GM12864 (cell line): Measurements from ENCODE around the gene MYO16.

Experiments
- DNase-seq: peaks from one replicate; pipeline ENCODE4 v3.0.0-alpha.2; 2011; ENCODE audit warnings: low read depth
- H3K4me3 ChIP-seq: 2 replicates; pipeline ENCODE4 v1.5.1; 2011; ENCODE audit warnings: mild to moderate bottlenecking, low read depth, low read length, control low read depth
- CTCF ChIP-seq: IDR thresholded peaks from 2 replicates; pipeline ENCODE4 v1.5.1; 2011; ENCODE audit warnings: low read depth, mild to moderate bottlenecking, moderate library complexity, low read length, control low read depth, inconsistent platforms; ENCODE audit errors: missing control alignments

The MYO16 gene

GRCh38 chr13:108785844-108786243 lies 156.4 kb downstream of the MYO16 start:
- TF ChIP-seq CTCF, result no peak
- no peak for DNase-seq

DNA sequence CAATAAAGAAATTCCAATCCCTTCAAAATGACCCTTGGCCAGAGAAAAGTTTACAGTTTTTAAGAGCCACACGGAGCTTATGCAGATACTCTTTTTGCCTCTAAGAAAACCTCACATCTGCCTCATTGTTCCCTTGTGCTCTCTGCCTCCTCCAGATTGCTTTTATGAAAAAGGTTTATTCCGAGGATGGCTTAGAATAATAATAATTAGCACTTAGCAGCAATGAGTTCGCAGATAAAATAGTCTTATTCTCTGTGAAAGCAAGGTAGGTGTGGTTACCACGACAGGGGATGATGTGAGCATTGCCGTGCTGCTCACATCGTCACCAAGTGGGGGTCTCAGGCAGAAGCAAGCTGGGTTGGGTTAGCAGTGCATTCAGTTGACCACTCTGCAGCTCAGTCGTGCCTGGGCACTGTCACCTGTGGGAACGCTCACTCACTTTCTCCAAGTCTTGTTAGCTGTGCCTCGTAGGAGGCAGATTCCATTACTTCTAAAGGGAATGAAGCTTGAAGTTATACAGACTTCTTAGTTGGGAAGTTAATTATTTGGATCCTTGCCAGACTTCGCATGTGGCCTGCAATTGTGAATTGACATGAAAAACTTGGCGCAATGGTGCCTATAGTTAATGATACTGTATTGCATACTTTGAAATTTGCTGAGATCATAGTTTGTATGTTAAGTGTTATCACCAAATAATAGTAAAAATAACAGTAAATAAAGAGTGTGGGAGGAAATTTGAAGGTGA lies 157.2 kb downstream of the MYO16 start:
- no peak overlapping the region for H3K4me3 ChIP-seq
- TF ChIP-seq CTCF, result no peak
- DNase-seq, result no peak

More at GRCh38 chr13:108785844-108786243, 156.4 kb downstream of the MYO16 start:
- H3K4me3 ChIP-seq, result no peak overlapping the region

DNA sequence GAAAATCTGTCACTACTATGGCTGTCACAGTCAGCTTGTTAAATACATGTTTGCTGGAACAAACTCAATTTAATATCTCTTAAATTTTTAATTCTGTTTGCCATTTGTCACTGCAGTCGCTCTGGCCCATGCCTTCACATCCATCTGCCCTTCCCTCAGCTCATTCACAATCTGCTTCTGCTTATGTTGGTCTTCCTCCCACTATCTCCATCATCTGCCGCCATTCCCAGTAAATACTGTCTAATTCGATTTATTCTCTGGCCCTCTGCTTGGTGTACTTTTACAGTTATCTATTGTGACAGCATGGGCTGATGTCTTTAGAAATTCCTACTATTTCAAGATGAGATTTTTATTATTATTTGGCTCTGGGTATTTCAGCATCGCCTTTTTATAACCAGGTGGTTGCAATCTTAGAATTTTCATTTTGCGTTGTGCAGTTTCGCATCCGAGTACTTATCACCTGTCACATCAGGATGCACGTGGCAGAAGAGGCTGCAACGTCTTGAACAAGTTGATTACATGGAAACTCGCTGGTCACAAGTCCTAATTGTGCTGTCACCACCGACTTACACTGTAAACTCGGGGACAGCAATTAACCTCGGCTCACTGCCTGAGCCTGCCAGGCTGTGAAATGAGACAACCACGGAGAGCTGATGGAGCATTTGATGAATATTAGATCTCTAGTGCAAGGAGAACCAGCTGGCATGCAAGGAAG lies 158.4 kb downstream of the MYO16 start:
- no peak for DNase-seq
- no peak for TF ChIP-seq CTCF
- no peak overlapping the region for H3K4me3 ChIP-seq

GRCh38 chr13:108789476-108789875 lies 160.1 kb downstream of the MYO16 start:
- no peak overlapping the region for H3K4me3 ChIP-seq
- DNase-seq, result no peak
- no peak for TF ChIP-seq CTCF

- no peak for TF ChIP-seq CTCF
- DNase-seq, result no peak
These were observed 166.4 kb downstream of the MYO16 start for GRCh38 chr13:108795841-108796240.

DNA sequence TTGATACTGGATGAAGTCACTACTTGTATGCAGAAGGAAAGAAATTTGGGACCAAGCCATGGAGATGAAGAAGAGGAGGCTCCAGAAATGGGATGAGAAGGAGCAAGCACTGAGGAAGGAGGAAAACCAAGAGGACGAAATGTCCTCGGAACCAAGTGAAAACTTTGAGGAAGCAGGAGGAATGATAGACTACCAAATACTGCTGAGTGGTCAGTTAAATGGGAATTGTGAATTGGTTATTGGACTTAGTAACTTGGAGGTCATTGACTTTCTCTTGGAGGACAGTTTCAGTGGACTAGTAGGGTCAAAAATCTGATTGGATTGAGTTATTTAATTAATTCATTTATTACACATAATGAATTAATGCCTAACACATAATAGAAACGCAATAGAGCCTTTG lies 167.9 kb downstream of the MYO16 start:
- H3K4me3 ChIP-seq, result no peak overlapping the region
- no peak for TF ChIP-seq CTCF
- no peak for DNase-seq

More at GRCh38 chr13:108795841-108796240, 166.4 kb downstream of the MYO16 start:
- H3K4me3 ChIP-seq, result no peak overlapping the region
